Gastroesophageal sphincter (tissue), 4 donors: ENCODE data around the gene ARID1A. TPM values are rescaled to one million over a fixed set of nuclear protein-coding genes. Genes with fewer than 3 reads are reported as not detected.

Experiments
- ATAC-seq: fragments of 150-250 bp; one replicate; pipeline ENCODE4 v1.9.1; 2016; ENCODE audit warnings: mild to moderate bottlenecking, moderate library complexity
- H3K27ac ChIP-seq, 4 donors: fragments of 200-600 bp; sonication (generic) in 3 of 4; 1 replicate in 3 of 4; 2 replicates in 1 of 4; pipeline ENCODE4 v1.5.1; 2016 to 2019
- H3K27me3 ChIP-seq: fragments of 200-600 bp; sonication (generic); one replicate; pipeline ENCODE4 v1.5.1; 2019
- H3K36me3 ChIP-seq, 2 donors: fragments of 200-600 bp; sonication (generic); one replicate each; pipeline ENCODE4 v1.5.1; 2019; ENCODE audit warnings: control low read depth in 1 of 2
- H3K4me1 ChIP-seq, 3 donors: fragments of 200-600 bp; sonication (generic); 1 replicate in 2 of 3; 2 replicates in 1 of 3; pipeline ENCODE4 v1.5.1; 2016 to 2019; ENCODE audit warnings: control low read depth in 2 of 3
- H3K4me3 ChIP-seq, 2 donors: fragments of 200-600 bp; sonication (generic); one replicate each; pipeline ENCODE4 v1.5.1; 2019; ENCODE audit warnings: mild to moderate bottlenecking in 1 of 2, moderate library complexity in 1 of 2
- H3K9me3 ChIP-seq, 3 donors: fragments of 200-600 bp; sonication (generic); one replicate each; pipeline ENCODE4 v1.5.1; 2017 to 2019; ENCODE audit warnings: control low read depth in 2 of 3
- EP300 ChIP-seq: sonication (generic); formaldehyde crosslinking; IDR thresholded peaks from one replicate; pipeline ENCODE4 v1.6.1; 2017; ENCODE audit warnings: antibody characterized with exemption, mild to moderate bottlenecking
- POLR2A ChIP-seq, 2 donors: fragments of 450-650 bp; IDR thresholded peaks; one replicate each; pipeline ENCODE4 v1.6.1; 2017; ENCODE audit warnings: antibody characterized with exemption in 2 of 2, mild to moderate bottlenecking in 2 of 2, moderate library complexity in 1 of 2
- POLR2AphosphoS5 ChIP-seq: sonication (generic); formaldehyde crosslinking; IDR thresholded peaks from one replicate; pipeline ENCODE4 v1.6.1; 2017; ENCODE audit warnings: antibody characterized with exemption
- WGBS, 2 donors: methylation state at CpG; one replicate each; pipeline ENCODE4 v1.1.5; 2018; ENCODE audit warnings: low coverage in 1 of 2; 5-methylcytosine and 5-hydroxymethylcytosine counted together
- total RNA-seq, 4 donors: library from RNA; depleted of rRNA; stranded (reverse); fragments of >200 nt; gene quantifications; one replicate each; pipeline ENCODE4 v1.1.0, GENCODE V29; 2016
- TF ChIP-seq, protein P1 (sequence below), 4 experiments: fragments of 200-600 bp in 2 of 4; fragments of 450-650 bp in 2 of 4; sonication (generic) in 1 of 4; IDR thresholded peaks; one replicate each; pipeline ENCODE4 v1.5.1; 2017 to 2019; ENCODE audit warnings: antibody characterized with exemption in 4 of 4, mild to moderate bottlenecking in 2 of 4, moderate library complexity in 2 of 4

The ARID1A gene
- total RNA-seq, 4 donors from 2014 or later = 28.2 to 64.2 (median 42.6) TPM

DNA sequence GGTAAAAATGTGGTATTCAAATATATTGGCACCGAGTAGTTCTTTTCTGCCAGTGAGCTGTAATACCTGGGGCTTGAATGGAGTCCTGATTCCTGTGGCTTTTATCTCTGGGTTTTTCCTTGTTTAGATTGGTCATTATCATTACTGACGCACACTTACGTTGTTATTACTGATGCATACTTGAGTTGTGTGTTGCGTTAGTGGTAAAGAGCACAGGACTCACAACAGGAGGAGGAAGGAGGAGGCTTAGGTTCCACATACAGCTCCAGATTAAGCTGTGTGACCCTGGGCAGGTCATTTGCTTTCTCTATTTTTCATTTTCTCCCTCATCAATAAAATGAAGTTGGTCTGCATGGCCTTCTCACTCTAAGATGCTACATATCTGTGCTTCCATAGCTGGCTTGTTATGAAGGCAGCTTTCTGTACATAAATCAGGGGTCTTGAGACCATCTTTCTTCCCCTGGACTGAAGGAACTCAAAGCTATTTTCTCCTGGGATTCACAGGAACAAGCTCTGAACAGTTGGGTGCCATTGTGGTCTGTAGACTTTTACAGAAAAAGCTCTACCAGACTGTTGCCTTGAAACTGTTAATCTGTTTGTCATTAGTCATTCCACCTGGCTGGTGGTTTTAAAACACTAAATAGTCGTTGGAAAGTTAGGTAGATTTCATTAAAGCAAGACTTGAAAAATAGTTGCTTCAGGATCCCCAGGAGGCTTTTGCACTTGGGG is 5.6 kb downstream of the ARID1A start:
- Histone ChIP-seq H3K4me3 (no peak overlapping the region), H3K27ac (peak overlapping the region in 3 of 4 donors; percentile 10 to 99 (median 17)), H3K9me3 (no peaks in the 10 kb centered on the region), H3K4me1 (peaks cover 47 to 84% (median 55%) of the 10 kb centered on the region in 3 donors), H3K27me3 (no peaks in the 10 kb centered on the region), H3K36me3 (no peaks in the 10 kb centered on the region)
- WGBS, 2 donors = 41% methylated on average over 5 of the region's 5 CpGs
- TF ChIP-seq POLR2A (IDR thresholded peaks at IDR 0.05) (no peak), POLR2AphosphoS5 (no peak), EP300 (no peak)
- TF ChIP-seq, protein P1, sequence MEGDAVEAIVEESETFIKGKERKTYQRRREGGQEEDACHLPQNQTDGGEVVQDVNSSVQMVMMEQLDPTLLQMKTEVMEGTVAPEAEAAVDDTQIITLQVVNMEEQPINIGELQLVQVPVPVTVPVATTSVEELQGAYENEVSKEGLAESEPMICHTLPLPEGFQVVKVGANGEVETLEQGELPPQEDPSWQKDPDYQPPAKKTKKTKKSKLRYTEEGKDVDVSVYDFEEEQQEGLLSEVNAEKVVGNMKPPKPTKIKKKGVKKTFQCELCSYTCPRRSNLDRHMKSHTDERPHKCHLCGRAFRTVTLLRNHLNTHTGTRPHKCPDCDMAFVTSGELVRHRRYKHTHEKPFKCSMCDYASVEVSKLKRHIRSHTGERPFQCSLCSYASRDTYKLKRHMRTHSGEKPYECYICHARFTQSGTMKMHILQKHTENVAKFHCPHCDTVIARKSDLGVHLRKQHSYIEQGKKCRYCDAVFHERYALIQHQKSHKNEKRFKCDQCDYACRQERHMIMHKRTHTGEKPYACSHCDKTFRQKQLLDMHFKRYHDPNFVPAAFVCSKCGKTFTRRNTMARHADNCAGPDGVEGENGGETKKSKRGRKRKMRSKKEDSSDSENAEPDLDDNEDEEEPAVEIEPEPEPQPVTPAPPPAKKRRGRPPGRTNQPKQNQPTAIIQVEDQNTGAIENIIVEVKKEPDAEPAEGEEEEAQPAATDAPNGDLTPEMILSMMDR (IDR thresholded peaks at IDR 0.05) = no peak
- no peak for ATAC-seq

DNA sequence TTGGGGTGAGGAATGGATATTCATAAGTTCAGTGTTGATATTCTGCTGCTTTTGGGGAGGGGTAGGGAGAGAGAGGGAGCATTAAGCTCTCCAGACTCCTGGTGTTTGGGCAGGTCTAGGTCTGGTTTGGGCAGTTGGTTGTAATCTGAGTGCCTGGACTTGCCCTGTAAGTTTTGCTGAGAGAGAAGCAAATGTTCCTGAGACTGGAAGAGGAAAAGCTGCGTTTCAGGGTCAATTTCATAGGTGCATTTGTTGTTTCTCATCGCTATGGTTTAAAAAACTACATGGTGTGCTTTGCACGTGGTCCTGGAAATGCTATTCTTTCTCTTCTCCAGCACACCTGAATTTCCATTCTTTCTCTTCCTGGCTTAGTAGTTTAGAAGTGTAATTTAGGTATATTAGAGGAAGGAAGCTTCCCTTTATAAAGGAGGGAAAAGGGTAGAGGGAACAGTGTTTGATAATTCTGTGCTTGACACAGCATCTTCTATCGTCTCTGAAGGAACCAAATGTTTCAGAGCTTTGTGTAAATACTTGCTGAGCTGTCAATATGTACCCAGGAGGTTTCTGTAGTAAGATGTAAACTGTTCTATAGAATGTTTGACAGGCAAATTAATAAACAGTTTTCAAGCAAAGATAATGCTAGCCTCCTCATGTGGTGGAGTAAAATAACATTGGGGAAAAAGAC is 6.3 kb downstream of the ARID1A start:
- Histone ChIP-seq H3K27me3 (no peaks in the 10 kb centered on the region), H3K27ac (peak overlapping the region in 3 of 4 donors; percentile 10 to 99 (median 17)), H3K4me3 (no peak overlapping the region), H3K36me3 (no peaks in the 10 kb centered on the region), H3K9me3 (no peaks in the 10 kb centered on the region), H3K4me1 (peaks cover 48 to 91% (median 62%) of the 10 kb centered on the region in 3 donors)
- ATAC-seq = no peak
- TF ChIP-seq, protein P1 (IDR thresholded peaks at IDR 0.05) = no peak
- TF ChIP-seq POLR2AphosphoS5 = no peak
- no peak for TF ChIP-seq POLR2A (IDR thresholded peaks at IDR 0.05)
- no peak for TF ChIP-seq EP300
- 13% methylated on average over 4 of the region's 4 CpGs for WGBS, 2 donors

- Histone ChIP-seq H3K27me3 (no peaks in the 10 kb centered on the region), H3K36me3 (no peaks in the 10 kb centered on the region), H3K4me1 (peaks cover 48 to 96% (median 65%) of the 10 kb centered on the region in 3 donors), H3K27ac (peak overlapping the region in 1 of 4 donors; percentile 99), H3K9me3 (no peaks in the 10 kb centered on the region), H3K4me3 (no peak overlapping the region)
- ATAC-seq = no peak
- WGBS, 2 donors = 42% methylated on average over 1 of the region's 1 CpG; no CpG with 5 or more reads in 1 of the 2 donors
- TF ChIP-seq EP300 (no peak), POLR2AphosphoS5 (no peak), POLR2A (IDR thresholded peaks at IDR 0.05) (no peak)
- TF ChIP-seq, protein P1 (IDR thresholded peaks at IDR 0.05) = no peak
Observed at GRCh38 chr1:26702680-26703038, 6.8 kb downstream of the ARID1A start.

DNA sequence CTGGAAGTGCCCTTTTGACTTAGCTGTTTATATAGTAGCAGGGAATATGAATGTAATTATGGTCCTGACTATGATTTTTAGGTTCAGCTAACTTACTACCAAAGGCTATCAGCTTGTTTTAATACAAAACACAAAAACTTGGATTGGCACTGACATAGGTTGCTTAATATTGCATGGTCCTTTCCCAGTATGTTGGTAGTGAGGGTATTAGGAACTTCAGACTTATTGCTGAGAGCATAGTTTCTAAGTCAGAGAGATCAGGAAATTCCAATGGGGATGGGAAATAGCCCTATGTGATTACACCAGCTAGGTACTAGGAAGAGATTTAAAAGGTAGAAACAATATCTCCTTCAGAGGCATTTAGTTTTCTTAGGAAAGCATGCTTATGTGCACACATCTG is 7.7 kb downstream of the ARID1A start:
- H3K27me3 ChIP-seq = no peaks in the 10 kb centered on the region
- H3K9me3 ChIP-seq = no peaks in the 10 kb centered on the region
- H3K4me1 ChIP-seq = peaks cover 48 to 99% (median 65%) of the 10 kb centered on the region in 3 donors
- H3K4me3 ChIP-seq = no peak overlapping the region
- no peaks in the 10 kb centered on the region for H3K36me3 ChIP-seq
- no peak for ATAC-seq
- H3K27ac ChIP-seq = peak overlapping the region in 2 of 4 donors; percentile 39 to 99
- TF ChIP-seq POLR2A (IDR thresholded peaks at IDR 0.05) = no peak
- TF ChIP-seq POLR2AphosphoS5 = no peak
- no peak for TF ChIP-seq EP300
- TF ChIP-seq, protein P1 (IDR thresholded peaks at IDR 0.05) = no peak
